Panc1 (cell line): ENCODE measurements around the gene PAK1IP1.

ENCODE experiments used
- POLR2AphosphoS5 ChIP-seq: IDR thresholded peaks from 2 replicates; pipeline ENCODE4 v1.6.1; 2012; ENCODE audit warnings: mild to moderate bottlenecking, low read depth, low read length, moderate library complexity
- SIN3A ChIP-seq: IDR thresholded peaks from 2 replicates; pipeline ENCODE4 v1.6.1; 2012; ENCODE audit warnings: low read depth, mild to moderate bottlenecking, low read length, moderate library complexity, borderline replicate concordance; ENCODE audit not compliant: insufficient read depth
- TF ChIP-seq, protein P1 (sequence below): fragments of 450-650 bp; IDR thresholded peaks from 2 replicates; pipeline ENCODE4 v1.5.1; 2017; ENCODE audit warnings: mild to moderate bottlenecking
- TF ChIP-seq, protein P2 (sequence below), 2 experiments: IDR thresholded peaks; 2 replicates each; pipeline ENCODE4 v1.6.1; 2011 to 2012; ENCODE audit warnings: low read depth in 2 of 2, control low read depth in 1 of 2, low read length in 1 of 2, mild to moderate bottlenecking in 1 of 2, moderate library complexity in 1 of 2; ENCODE audit not compliant: insufficient read depth in 1 of 2

DNA sequence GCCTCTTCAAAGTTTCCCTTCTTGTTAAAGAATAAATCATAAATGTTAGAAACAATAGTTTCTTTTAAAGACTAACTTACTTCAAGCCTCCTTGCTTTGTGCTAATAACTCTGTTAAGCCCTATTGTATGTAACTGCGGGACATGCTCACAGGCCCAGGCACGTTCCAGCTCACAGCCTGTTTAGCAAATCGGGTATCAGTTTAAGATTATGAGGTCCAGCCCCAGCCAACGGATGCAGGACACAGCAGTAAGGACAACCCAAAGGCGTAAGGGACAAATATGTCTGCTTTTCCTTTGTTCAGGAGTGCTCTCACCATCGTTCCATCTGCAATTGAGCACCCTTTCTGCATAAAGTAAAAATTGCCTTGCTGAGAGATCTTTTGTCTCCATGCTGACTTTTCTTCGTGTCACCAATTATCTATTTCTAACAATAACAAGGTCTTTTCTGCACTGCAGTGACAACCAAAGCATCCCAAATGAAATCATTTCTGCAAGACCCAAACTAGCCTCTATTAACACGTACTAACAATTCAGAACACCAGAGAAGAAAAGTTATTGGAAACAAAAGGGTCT is 1.7 kb upstream of the PAK1IP1 start:
- TF ChIP-seq, protein P1, sequence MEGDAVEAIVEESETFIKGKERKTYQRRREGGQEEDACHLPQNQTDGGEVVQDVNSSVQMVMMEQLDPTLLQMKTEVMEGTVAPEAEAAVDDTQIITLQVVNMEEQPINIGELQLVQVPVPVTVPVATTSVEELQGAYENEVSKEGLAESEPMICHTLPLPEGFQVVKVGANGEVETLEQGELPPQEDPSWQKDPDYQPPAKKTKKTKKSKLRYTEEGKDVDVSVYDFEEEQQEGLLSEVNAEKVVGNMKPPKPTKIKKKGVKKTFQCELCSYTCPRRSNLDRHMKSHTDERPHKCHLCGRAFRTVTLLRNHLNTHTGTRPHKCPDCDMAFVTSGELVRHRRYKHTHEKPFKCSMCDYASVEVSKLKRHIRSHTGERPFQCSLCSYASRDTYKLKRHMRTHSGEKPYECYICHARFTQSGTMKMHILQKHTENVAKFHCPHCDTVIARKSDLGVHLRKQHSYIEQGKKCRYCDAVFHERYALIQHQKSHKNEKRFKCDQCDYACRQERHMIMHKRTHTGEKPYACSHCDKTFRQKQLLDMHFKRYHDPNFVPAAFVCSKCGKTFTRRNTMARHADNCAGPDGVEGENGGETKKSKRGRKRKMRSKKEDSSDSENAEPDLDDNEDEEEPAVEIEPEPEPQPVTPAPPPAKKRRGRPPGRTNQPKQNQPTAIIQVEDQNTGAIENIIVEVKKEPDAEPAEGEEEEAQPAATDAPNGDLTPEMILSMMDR = no peak
- TF ChIP-seq SIN3A = no peak
- TF ChIP-seq POLR2AphosphoS5 = no peak
- TF ChIP-seq, protein P2, sequence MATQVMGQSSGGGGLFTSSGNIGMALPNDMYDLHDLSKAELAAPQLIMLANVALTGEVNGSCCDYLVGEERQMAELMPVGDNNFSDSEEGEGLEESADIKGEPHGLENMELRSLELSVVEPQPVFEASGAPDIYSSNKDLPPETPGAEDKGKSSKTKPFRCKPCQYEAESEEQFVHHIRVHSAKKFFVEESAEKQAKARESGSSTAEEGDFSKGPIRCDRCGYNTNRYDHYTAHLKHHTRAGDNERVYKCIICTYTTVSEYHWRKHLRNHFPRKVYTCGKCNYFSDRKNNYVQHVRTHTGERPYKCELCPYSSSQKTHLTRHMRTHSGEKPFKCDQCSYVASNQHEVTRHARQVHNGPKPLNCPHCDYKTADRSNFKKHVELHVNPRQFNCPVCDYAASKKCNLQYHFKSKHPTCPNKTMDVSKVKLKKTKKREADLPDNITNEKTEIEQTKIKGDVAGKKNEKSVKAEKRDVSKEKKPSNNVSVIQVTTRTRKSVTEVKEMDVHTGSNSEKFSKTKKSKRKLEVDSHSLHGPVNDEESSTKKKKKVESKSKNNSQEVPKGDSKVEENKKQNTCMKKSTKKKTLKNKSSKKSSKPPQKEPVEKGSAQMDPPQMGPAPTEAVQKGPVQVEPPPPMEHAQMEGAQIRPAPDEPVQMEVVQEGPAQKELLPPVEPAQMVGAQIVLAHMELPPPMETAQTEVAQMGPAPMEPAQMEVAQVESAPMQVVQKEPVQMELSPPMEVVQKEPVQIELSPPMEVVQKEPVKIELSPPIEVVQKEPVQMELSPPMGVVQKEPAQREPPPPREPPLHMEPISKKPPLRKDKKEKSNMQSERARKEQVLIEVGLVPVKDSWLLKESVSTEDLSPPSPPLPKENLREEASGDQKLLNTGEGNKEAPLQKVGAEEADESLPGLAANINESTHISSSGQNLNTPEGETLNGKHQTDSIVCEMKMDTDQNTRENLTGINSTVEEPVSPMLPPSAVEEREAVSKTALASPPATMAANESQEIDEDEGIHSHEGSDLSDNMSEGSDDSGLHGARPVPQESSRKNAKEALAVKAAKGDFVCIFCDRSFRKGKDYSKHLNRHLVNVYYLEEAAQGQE (IDR thresholded peaks at IDR 0.05; ENCODE audit: insufficient read depth in 1 of 2, low read depth in 2 of 2, low read length in 1 of 2) = no peak
